HuH-7.5 (cell line): ENCODE results near the gene IGFBP4.
"Not testable (repeated sequence)": the region's sequence is repeated elsewhere in the genome, so short reads cannot be mapped to it uniquely, and the experiment has no call there.

Experiments
- DNase-seq: peaks from one replicate; pipeline ENCODE4 v3.0.0; 2011; ENCODE audit warnings: low spot score

The IGFBP4 gene

GRCh38 chr17:40443196-40443987 lies at the start of gene IGFBP4:
Gene IGFBP4, plus strand, starts transcription at chr17:40443450. Its CDS starts 286 bp downstream, at chr17:40443736.
- DNase-seq, result peak; percentile 82

GRCh38 chr17:40399185-40399584 lies 44.1 kb upstream of the IGFBP4 start:
- no peak for DNase-seq

- DNase-seq, result no peak
Measured at GRCh38 chr17:40402668-40403067, 40.6 kb upstream of the IGFBP4 start.

- DNase-seq, result no peak
Measured at GRCh38 chr17:40404003-40404402, 39.2 kb upstream of the IGFBP4 start.

- no peak for DNase-seq
Measured at GRCh38 chr17:40407460-40407859, 35.8 kb upstream of the IGFBP4 start.

- DNase-seq, result not testable (repeated sequence)
Measured at GRCh38 chr17:40409540-40409939, 33.7 kb upstream of the IGFBP4 start.

GRCh38 chr17:40410082-40410481 lies 33.2 kb upstream of the IGFBP4 start:
- no peak for DNase-seq

GRCh38 chr17:40411821-40412220 lies 31.4 kb upstream of the IGFBP4 start:
- no peak for DNase-seq

- DNase-seq, result no peak
Measured at GRCh38 chr17:40412880-40413279, 30.4 kb upstream of the IGFBP4 start.

GRCh38 chr17:40414312-40414711 lies 28.9 kb upstream of the IGFBP4 start:
- DNase-seq, result not testable (repeated sequence)

GRCh38 chr17:40415390-40415789 lies 27.9 kb upstream of the IGFBP4 start:
- DNase-seq, result no peak

GRCh38 chr17:40416671-40417070 lies 26.6 kb upstream of the IGFBP4 start:
- no peak for DNase-seq

- no peak for DNase-seq
Measured at GRCh38 chr17:40417258-40417608, 26.0 kb upstream of the IGFBP4 start.

- DNase-seq, result peak; percentile 97
Measured at GRCh38 chr17:40417609-40418427, 25.4 kb upstream of the IGFBP4 start, which contains the start of gene TOP2A. Gene TOP2A, minus strand, starts transcription at chr17:40417896. Its CDS starts 105 bp downstream, at chr17:40417791.

- no peak for DNase-seq
Measured at GRCh38 chr17:40418428-40418706, 24.9 kb upstream of the IGFBP4 start.

- DNase-seq, result no peak
Measured at GRCh38 chr17:40419559-40420331, 23.5 kb upstream of the IGFBP4 start.

- no peak for DNase-seq
Measured at GRCh38 chr17:40422990-40423633, 20.1 kb upstream of the IGFBP4 start.

GRCh38 chr17:40425741-40426140 lies 17.5 kb upstream of the IGFBP4 start:
- no peak for DNase-seq

- no peak for DNase-seq
Measured at GRCh38 chr17:40427002-40427491, 16.2 kb upstream of the IGFBP4 start.

GRCh38 chr17:40430272-40431230 lies 12.7 kb upstream of the IGFBP4 start:
- DNase-seq, result no peak

- DNase-seq, result no peak
Measured at GRCh38 chr17:40431231-40431602, 12.0 kb upstream of the IGFBP4 start.
